NK-92 (cell line): ENCODE measurements around the gene SLC2A13.
"Not testable (repeated sequence)": the region's sequence is repeated elsewhere in the genome, so short reads cannot be mapped to it uniquely, and the experiment has no call there.

Source experiments
- DNase-seq: peaks from one replicate; lab custom pipeline; 2025; ENCODE audit not compliant: unreplicated experiment; lab: John Stamatoyannopoulos, UW

The SLC2A13 gene

DNA sequence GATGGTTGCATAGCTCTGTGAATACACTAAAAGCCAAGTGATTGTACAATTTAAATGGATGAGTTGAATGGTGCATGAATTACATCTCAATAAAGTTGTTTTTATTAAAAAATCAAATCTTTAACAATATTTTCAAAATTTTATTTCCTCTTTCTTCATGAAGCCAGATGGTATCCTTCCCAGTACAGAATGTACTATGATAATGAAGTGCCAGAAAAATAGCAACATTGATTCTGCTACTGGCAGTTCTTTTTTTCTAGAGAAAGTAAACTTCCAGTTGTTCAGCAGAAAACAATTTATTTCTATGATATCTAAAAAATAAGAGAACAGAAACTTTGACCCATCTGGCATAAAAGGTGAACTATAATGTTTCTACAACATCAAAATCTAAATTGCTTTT, 61.5 kb downstream of the SLC2A13 start:
- DNase-seq = no peak

DNA sequence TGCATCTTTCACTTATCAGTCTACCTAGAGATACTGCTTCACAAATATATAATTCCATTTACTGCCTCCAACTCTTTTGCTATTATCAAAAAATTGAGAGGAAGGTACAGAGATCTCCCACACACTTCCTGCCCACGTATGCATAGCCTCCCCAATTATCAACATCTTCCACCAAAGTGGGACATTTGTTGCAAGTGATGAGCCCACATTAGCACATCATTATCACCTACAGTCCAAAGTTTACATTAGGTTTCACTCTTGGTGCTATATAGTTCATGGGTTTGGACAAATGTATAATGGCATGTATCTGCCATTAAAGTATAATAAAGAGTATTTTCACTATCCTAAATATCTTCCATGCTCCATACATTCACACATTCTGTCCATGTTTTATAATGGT, 66.3 kb downstream of the SLC2A13 start:
- no peak for DNase-seq

- no peak for DNase-seq
Measured at GRCh38 chr12:40038619-40039018, 67.3 kb downstream of the SLC2A13 start.

DNA sequence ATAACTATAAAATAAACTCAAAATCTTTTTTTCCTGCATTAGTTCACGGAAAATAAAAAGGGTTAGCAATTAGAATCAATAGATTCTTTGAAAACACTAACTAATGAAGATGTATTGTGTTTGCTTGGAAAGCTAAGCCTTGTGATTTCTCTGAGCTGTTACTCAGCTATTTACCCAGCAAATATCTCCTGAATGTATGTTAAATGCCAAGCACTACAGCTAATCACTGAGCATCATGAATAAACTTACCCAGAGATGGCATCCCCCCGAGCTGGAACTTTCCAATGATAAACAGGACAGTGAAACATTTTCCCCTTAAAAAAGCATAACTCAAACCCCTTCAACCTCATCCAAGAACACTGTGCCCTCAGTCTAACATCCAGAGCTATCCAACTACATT, 71.2 kb downstream of the SLC2A13 start:
- no peak for DNase-seq

- DNase-seq = no peak
Measured at GRCh38 chr12:40034156-40034555, 71.7 kb downstream of the SLC2A13 start.

GRCh38 chr12:40033242-40033630, 72.6 kb downstream of the SLC2A13 start:
- DNase-seq = no peak

DNA sequence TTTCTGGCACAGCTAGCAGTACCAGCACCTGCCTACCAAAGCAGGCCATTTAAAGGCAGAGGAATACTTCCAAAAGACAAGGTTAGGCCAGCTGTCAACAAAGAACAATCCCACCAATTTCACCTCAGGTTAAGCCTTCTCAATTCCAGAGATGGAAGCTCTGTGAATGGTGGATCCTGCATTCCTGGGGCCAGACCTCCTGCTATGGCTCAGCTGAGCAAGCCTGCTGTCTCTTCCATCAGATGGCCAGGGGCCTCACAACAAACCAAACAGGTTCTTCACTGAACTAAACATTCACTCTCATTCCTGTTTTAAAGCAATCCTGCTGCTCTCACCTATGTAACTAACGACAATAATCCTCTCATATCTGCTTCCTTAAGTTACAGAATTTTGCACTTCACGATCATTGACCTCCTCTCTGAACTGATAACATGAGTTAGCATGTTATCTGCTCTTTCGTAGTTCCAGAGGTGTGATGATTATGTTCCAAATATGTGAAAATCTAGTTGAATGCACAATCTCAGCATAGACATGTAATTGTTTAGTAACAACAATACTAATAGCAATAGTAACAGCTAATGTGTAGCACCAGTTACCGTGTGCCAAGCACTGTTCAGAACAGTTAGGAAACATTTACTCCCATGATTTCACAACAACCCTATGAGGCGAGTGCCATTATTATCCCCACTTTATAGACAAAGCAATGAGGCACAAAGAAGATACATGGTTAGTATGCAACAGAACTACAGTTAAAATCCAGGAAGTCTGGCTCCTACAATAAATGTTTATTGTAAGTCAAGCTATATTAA, 73.2 kb downstream of the SLC2A13 start:
- no peak for DNase-seq

DNA sequence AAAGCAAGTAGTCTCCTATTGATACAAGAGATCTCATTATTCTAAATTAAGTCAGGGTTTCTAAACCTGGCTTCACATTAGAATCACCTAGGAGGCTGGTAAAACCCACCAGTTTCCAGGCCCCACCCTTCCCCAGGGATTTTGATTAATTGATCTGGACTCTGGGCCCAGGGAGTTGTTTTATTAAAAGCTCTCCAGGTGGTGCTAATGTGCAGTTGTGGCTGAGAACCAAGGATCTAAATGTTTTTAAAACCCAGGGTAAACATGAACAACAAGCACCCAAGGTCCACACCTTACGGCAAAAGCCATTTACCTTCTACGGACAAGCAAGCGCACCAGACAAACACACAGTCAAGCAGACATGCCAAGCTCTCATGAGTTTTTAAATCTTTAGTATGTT, 73.9 kb downstream of the SLC2A13 start:
- no peak for DNase-seq

- not testable (repeated sequence) for DNase-seq
Measured at GRCh38 chr12:40030970-40031369, 74.9 kb downstream of the SLC2A13 start.

DNA sequence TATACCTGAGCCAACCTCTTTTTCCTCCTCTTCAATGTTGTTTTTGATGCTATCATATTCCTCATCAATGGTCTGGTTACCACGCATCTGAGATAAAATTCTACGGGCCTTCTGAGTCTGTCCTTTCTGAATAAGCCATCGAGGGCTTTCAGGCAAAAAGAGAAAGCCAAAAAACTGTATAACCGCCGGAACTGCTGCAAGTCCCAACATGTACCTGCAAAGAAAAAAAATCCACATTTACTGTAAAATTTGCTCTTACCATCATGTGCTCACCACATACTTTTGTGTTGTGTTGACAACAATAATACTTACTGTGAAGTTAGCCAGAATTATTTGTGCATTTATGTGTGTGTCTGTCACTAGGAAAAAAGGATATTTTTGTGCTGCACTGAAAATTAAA, 77.6 kb downstream of the SLC2A13 start:
- no peak for DNase-seq

GRCh38 chr12:40022850-40023249, 83.0 kb downstream of the SLC2A13 start:
- DNase-seq = no peak

DNA sequence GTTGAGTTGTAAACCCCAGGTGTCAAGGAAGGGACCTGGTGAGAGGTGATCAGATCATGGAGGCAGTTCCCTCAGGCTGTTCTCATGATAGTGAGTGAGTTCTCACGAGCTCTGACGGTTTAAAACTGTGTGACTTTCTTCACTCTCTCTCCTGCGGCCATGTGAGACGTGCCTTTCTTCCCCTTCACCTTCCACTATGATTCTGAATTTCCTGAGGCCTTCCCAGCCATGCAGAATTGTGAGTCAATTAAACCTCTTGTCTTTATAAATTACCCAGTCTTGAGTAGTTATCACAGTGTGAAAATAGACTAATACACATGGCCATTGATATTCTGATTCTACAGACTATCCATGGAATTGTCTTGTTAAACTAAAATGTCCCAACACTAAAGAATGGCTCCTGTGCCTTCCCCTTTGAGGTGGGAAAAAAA, 85.6 kb downstream of the SLC2A13 start:
- no peak for DNase-seq

GRCh38 chr12:40017488-40017887, 88.4 kb downstream of the SLC2A13 start:
- no peak for DNase-seq

GRCh38 chr12:40016980-40017379, 88.9 kb downstream of the SLC2A13 start:
- no peak for DNase-seq

DNA sequence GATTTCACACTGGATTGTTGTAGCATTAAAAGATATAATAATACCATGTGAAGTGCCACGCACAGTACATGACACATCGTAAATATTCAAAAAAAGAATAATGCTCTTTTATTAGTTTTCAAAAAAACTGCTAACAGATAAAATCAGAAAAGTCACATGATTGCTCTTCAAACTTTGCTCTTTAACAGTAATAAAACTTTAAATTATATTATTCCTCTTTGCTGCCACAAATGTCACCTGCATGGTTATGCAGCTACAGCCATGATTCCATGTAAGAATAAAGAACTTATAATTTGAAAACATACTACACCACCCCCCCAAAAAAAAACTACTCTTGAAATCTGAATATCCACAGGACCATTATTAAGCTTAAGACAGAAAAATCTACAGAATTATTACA, 90.0 kb downstream of the SLC2A13 start:
- no peak for DNase-seq

GRCh38 chr12:40015345-40015744, 90.5 kb downstream of the SLC2A13 start:
- no peak for DNase-seq

DNA sequence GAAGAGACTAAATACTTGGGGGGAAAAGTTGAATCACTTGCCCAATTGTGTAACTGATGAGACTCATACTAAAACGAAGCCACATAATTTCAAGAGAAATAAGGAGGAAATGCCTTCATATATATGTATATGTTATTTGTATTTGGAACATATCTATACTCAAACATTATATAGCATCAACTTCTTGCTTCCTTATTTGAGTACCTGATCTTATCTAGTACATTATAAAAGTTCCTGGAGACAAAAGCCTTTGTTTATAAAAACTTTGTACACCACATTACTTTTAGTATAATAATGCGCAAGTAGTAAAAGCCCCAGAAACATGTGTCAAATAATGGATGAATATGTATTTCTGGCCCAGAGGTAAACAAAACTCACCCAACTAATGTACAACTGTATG, 92.0 kb downstream of the SLC2A13 start:
- no peak for DNase-seq

DNA sequence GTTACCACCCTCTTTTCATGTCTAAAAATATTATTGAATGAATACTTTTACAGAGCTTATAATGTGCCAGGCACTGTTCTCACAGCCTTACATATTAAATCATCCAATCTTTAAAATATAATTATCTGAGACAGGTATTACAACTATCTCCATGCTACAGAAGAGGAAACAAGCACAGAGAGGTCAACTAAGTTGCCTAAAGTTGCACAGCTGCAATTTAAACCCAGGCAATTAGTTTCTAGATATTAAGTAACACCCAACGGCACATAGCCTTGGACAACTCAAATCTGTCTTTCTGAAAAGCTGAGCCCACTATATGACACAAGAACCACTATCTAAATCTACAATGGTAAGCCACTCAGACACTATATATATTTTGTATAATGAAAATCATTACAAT, 92.6 kb downstream of the SLC2A13 start:
- no peak for DNase-seq

DNA sequence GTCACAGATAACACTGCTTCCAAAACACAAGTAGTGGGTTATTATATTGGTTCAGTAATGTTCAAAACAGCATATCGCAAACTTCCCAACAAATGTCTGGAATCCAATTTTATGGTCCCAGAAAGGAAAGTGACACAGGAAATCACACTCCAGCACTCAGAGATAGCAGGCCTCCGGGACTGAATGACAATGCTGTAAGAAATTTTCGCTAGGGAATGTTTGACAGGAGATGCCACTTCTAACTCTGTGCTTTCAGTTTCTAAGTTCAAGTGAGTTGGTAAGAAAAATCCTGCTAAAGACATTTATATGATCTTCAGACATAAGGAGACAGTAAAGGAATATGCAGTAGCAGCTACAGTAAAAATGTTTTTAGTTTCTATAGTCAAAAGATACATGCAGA, 93.2 kb downstream of the SLC2A13 start:
- no peak for DNase-seq

GRCh38 chr12:40011775-40012129, 94.1 kb downstream of the SLC2A13 start:
- no peak for DNase-seq

DNA sequence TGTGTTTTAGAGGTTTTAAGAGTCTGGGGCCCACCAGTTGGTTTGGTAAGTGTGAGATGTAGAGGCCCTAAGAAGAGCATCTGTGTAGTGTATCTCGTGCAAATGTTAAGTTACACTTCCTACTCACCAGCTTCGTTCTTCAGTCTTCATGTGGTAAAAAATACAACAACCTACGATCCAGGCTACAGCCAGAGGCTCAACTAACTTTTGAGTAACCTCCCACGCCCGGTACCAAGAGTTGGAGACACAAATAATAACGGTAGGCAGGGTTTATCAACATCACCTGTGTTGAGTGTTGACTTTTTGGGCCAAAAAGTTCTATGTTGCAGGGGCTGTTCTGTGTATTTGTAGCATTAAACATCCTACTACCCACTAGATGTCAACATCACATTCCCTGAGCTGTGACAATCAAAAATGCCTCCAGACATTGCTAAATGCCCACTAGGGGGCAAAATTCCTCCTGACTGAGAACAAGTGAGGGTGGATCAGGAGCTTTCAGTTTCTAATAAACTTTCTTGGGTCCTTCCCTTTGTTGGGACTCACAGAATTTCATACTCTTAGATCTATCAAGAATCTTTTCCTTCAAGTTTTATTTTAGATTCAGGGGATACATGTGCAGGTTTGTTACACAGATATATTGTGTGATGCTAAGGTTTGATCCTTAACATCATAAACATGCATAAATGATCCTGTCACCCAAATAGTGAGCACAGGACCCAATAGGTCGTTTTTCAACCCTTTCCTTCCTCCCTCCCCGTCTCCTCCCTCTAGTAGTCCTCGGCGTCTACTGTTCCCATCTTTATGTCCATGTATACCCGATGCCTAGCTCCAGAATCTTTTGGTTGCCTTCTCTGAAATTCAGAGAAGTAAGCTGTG, 94.7 kb downstream of the SLC2A13 start:
- no peak for DNase-seq
